K562 (cell line): Measurements from ENCODE around the gene PANX1. TPM values are rescaled to one million over a fixed set of nuclear protein-coding genes. Genes with fewer than 3 reads are reported as not detected.

Source experiments
- ARHGAP35 ChIP-seq: fragments of 450-650 bp; IDR thresholded peaks from 2 replicates; pipeline ENCODE4 v1.6.1; 2018; ENCODE audit not compliant: partially characterized antibody
- BRF1 ChIP-seq: IDR thresholded peaks from 3 replicates; pipeline ENCODE4 v1.6.1; 2011; ENCODE audit warnings: borderline replicate concordance, mild to moderate bottlenecking; ENCODE audit not compliant: insufficient read length; ENCODE audit errors: extremely low read depth
- DACH1 ChIP-seq: fragments of 450-650 bp; IDR thresholded peaks from 2 replicates; pipeline ENCODE4 v1.6.1; 2018; ENCODE audit not compliant: partially characterized antibody
- FUS ChIP-seq: fragments of 200-400 bp; formaldehyde crosslinking; optimal IDR thresholded peaks from 2 replicates; pipeline ENCODE3; 2017; ENCODE audit warnings: low read depth, low read length
- MYC ChIP-seq, 2 experiments: fragments of 250-450 bp in 1 of 2; sonication (Bioruptor Pico) in 1 of 2; IDR thresholded peaks; 2 replicates each; pipeline versions ENCODE4 v1.5.1 to v1.6.1; 2012 to 2021; ENCODE audit warnings: low read depth in 2 of 2, borderline replicate concordance in 1 of 2, improper control_type of control experiment in 1 of 2, low read length in 1 of 2, mild to moderate bottlenecking in 1 of 2, moderate library complexity in 1 of 2
- NR2C2 ChIP-seq, 2 experiments: fragments of 200-800 bp in 1 of 2; sonication (Bioruptor generic) in 1 of 2; sonication (generic) in 1 of 2; formaldehyde crosslinking in 1 of 2; IDR thresholded peaks; 2 replicates each; pipeline versions ENCODE4 v1.6.1 to v1.8.0; 2016 to 2022; ENCODE audit warnings: mild to moderate bottlenecking in 1 of 2, missing compliant biosample characterization in 1 of 2, missing genetic modification characterization in 1 of 2, missing genetic modification reagents in 1 of 2
- SLC30A9 ChIP-seq: fragments of 250-450 bp; sonication (Bioruptor Pico); IDR thresholded peaks from 2 replicates; pipeline ENCODE4 v1.8.0; 2022; ENCODE audit warnings: mild to moderate bottlenecking, moderate library complexity
- SUPT5H ChIP-seq: fragments of 450-650 bp; IDR thresholded peaks from 2 replicates; pipeline ENCODE4 v1.6.1; 2016
- USF2 ChIP-seq: sonication (generic); formaldehyde crosslinking; IDR thresholded peaks from 2 replicates; pipeline ENCODE4 v1.5.0; 2020; ENCODE audit warnings: missing genetic modification reagents
- XRCC5 ChIP-seq: fragments of 200-400 bp; formaldehyde crosslinking; IDR thresholded peaks from 2 replicates; pipeline ENCODE4 v1.6.1; 2017; ENCODE audit warnings: low read depth, mild to moderate bottlenecking, low read length
- YY1 ChIP-seq, 3 experiments: IDR thresholded peaks; 2 replicates each; pipeline ENCODE4 v1.6.1; 2011; ENCODE audit warnings: low read length in 2 of 3, mild to moderate bottlenecking in 2 of 3, moderate library complexity in 2 of 3, borderline replicate concordance in 1 of 3, control low read depth in 1 of 3, low read depth in 1 of 3; ENCODE audit not compliant: insufficient read depth in 3 of 3, insufficient replicate concordance in 2 of 3, control insufficient read depth in 1 of 3, insufficient read length in 1 of 3; ENCODE audit errors: extremely low read depth in 1 of 3
- ZBTB11 ChIP-seq, 3 experiments: fragments of 200-800 bp in 1 of 3; fragments of 250-450 bp in 1 of 3; fragments of 450-650 bp in 1 of 3; sonication (Bioruptor Pico) in 1 of 3; sonication (Bioruptor generic) in 1 of 3; formaldehyde crosslinking in 1 of 3; IDR thresholded peaks; 2 replicates each; pipeline versions ENCODE4 v1.6.1 to v1.8.0; 2016 to 2022; ENCODE audit warnings: mild to moderate bottlenecking in 2 of 3, missing genetic modification characterization in 2 of 3, missing compliant biosample characterization in 1 of 3, moderate library complexity in 1 of 3
- ZNF584 ChIP-seq: fragments of 200-800 bp; sonication (Bioruptor generic); IDR thresholded peaks from 2 replicates; pipeline ENCODE4 v1.6.1; 2016; ENCODE audit warnings: low read depth, mild to moderate bottlenecking, missing genetic modification characterization, missing compliant biosample characterization
- polyA plus RNA-seq, 8 experiments: library from polyadenylated mRNA; depleted of rRNA in 4 of 8; stranded (reverse) in 5 of 8; unstranded in 3 of 8; fragments of >200 nt; fragmentation: Nextera tagmentation in 2 of 8; fragmentation: Illumina TruSeq in 1 of 8; extraction: Ambion mirVana in 2 of 8; extraction: Trizol in 1 of 8; gene quantifications; 2 replicates each; pipeline versions ENCODE4 v1.2.1 to v1.2.3, GENCODE V29; 2011 to 2014; ENCODE audit warnings: inconsistent platforms in 1 of 8, missing spikeins in 1 of 8
- total RNA-seq, 7 experiments: library from RNA; depleted of rRNA in 6 of 7; stranded (reverse); fragments of >200 nt in 6 of 7; fragmentation: Illumina TruSeq in 2 of 7; extraction: Trizol in 2 of 7; gene quantifications; 2 replicates each; pipeline versions ENCODE4 v1.2.1 to v1.2.3, GENCODE V29; 2011 to 2021; ENCODE audit warnings: low replicate concordance in 1 of 7
- TF ChIP-seq, protein P1 (sequence below), 2 experiments: fragments of 450-650 bp in 1 of 2; IDR thresholded peaks; 2 replicates each; pipeline ENCODE4 v1.6.1; 2011 to 2017; ENCODE audit warnings: low read depth in 2 of 2, antibody characterized with exemption in 1 of 2, borderline replicate concordance in 1 of 2, low read length in 1 of 2, mild to moderate bottlenecking in 1 of 2, mixed read lengths in 1 of 2; ENCODE audit not compliant: control insufficient read depth in 1 of 2
- TF ChIP-seq, protein P2 (sequence below): sonication (generic); formaldehyde crosslinking; IDR thresholded peaks from 2 replicates; pipeline ENCODE4 v1.9.0; 2022; ENCODE audit warnings: mild to moderate bottlenecking, missing genetic modification reagents

Gene PANX1
- total and polyA plus RNA-seq, 9 of the 15 experiments (the other 6 are each of a cell fraction or from before 2014, with no cell fraction given), result 1.9 to 14.8 (median 10.1) TPM

DNA sequence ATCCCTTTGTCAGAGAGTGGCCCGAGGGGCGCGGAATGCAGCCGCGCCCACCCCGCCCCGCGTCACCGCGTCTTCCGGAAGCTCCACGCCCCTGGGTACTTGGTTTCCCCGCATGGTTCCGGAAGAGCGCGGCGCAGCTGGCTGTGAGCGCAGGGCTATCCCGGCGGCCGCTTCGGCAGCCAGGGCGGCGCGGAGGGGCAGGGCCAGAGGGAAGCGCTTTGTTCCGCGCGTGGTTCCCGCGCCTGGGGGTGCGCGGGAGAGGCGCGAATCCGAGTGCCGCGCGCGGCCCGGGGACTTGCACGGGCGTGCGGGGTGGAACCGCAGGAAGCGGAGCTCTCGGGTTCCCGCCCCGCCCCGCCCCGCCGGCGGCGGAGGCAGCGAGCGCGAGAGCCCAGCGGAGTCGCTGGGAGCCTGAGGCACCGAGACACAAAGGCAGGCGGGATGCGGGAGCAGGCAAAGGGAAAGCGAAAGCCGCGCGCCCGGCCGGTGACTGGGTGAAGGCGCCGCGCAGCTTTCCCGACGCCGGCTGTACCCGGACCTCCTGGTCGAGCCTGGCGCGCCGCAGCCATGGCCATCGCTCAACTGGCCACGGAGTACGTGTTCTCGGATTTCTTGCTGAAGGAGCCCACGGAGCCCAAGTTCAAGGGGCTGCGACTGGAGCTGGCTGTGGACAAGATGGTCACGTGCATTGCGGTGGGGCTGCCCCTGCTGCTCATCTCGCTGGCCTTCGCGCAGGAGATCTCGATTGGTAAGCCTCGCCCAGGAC lies at the start of gene PANX1 (continued):
- no peak for TF ChIP-seq ARHGAP35
- peak; percentile 67 for TF ChIP-seq DACH1
- peak; percentile 71 for TF ChIP-seq FUS
- TF ChIP-seq USF2 (CRISPR knock-in tag), result peak; percentile 70
- no peak for TF ChIP-seq ZNF584 (CRISPR knock-in tag)
- TF ChIP-seq XRCC5, result no peak
- peak in 2 of 3 experiments; percentile 31 to 88; a peak in 3 of 6 replicates for TF ChIP-seq ZBTB11 (CRISPR knock-in tag; IDR thresholded peaks at IDR 0.05)
- TF ChIP-seq NR2C2 (CRISPR knock-in tag; IDR thresholded peaks at IDR 0.05), result 0 out of 2 replicates have a peak, but pooled peaks have one; percentile 32
- TF ChIP-seq NR2C2 (tag; IDR thresholded peaks at IDR 0.05), result no peak
- peak in 2 of 3 experiments; percentile 41 to 65 for TF ChIP-seq YY1 (IDR thresholded peaks at IDR 0.05; ENCODE audit: borderline replicate concordance in 1 of 3, control insufficient read depth in 1 of 3, extremely low read depth in 1 of 3, insufficient read depth in 3 of 3, insufficient read length in 1 of 3, insufficient replicate concordance in 2 of 3, low read depth in 1 of 3, low read length in 2 of 3)
- TF ChIP-seq, protein P1, sequence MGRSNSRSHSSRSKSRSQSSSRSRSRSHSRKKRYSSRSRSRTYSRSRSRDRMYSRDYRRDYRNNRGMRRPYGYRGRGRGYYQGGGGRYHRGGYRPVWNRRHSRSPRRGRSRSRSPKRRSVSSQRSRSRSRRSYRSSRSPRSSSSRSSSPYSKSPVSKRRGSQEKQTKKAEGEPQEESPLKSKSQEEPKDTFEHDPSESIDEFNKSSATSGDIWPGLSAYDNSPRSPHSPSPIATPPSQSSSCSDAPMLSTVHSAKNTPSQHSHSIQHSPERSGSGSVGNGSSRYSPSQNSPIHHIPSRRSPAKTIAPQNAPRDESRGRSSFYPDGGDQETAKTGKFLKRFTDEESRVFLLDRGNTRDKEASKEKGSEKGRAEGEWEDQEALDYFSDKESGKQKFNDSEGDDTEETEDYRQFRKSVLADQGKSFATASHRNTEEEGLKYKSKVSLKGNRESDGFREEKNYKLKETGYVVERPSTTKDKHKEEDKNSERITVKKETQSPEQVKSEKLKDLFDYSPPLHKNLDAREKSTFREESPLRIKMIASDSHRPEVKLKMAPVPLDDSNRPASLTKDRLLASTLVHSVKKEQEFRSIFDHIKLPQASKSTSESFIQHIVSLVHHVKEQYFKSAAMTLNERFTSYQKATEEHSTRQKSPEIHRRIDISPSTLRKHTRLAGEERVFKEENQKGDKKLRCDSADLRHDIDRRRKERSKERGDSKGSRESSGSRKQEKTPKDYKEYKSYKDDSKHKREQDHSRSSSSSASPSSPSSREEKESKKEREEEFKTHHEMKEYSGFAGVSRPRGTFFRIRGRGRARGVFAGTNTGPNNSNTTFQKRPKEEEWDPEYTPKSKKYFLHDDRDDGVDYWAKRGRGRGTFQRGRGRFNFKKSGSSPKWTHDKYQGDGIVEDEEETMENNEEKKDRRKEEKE (IDR thresholded peaks at IDR 0.05; ENCODE audit: borderline replicate concordance in 1 of 2, control insufficient read depth in 1 of 2, low read depth in 2 of 2, low read length in 1 of 2), result no peak
- peak; percentile 65 for TF ChIP-seq SUPT5H
- TF ChIP-seq SLC30A9 (CRISPR knock-in tag), result no peak
- peak; percentile 57 for TF ChIP-seq MYC (IDR thresholded peaks at IDR 0.05; ENCODE audit: low read depth, low read length)
- TF ChIP-seq MYC (CRISPR knock-in tag; IDR thresholded peaks at IDR 0.05; ENCODE audit: borderline replicate concordance, low read depth), result no peak
- TF ChIP-seq, protein P2, sequence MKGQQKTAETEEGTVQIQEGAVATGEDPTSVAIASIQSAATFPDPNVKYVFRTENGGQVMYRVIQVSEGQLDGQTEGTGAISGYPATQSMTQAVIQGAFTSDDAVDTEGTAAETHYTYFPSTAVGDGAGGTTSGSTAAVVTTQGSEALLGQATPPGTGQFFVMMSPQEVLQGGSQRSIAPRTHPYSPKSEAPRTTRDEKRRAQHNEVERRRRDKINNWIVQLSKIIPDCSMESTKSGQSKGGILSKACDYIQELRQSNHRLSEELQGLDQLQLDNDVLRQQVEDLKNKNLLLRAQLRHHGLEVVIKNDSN (CRISPR knock-in tag), result peak; percentile 83
- no peak for TF ChIP-seq BRF1
